ENCODE data around the gene ANKS3.
"Not testable (repeated sequence)": the region's sequence is repeated elsewhere in the genome, so short reads cannot be mapped to it uniquely, and the experiment has no call there.

ANKS3 gene

GRCh38 chr16:4745274-4745569 lies 11.2 kb upstream of the ANKS3 start:
- no peak overlapping the region for H3K4me3 Mint-ChIP-seq
- DNase-seq: no peak
- no peaks in the 10 kb centered on the region for H3K36me3 Mint-ChIP-seq (ENCODE audit: low read depth)
- no peaks in the 10 kb centered on the region for H3K9me3 Mint-ChIP-seq
- H3K27me3 Mint-ChIP-seq (ENCODE audit: low read depth, poor library complexity): peaks cover 7% of the 10 kb centered on the region
- peaks cover 15% of the 10 kb centered on the region for H3K4me1 Mint-ChIP-seq
- TF ChIP-seq CTCF (IDR thresholded peaks at IDR 0.05): no peak
- no peak overlapping the region for H3K27ac Mint-ChIP-seq

- no peak overlapping the region for H3K4me3 Mint-ChIP-seq
- no peak for DNase-seq
- TF ChIP-seq CTCF (IDR thresholded peaks at IDR 0.05): no peak
- H3K4me1 Mint-ChIP-seq: peaks cover 15% of the 10 kb centered on the region
- no peaks in the 10 kb centered on the region for H3K9me3 Mint-ChIP-seq
- peaks cover 7% of the 10 kb centered on the region for H3K27me3 Mint-ChIP-seq (ENCODE audit: low read depth, poor library complexity)
- H3K36me3 Mint-ChIP-seq (ENCODE audit: low read depth): no peaks in the 10 kb centered on the region
- no peak overlapping the region for H3K27ac Mint-ChIP-seq
Measured at GRCh38 chr16:4744555-4745273, 10.6 kb upstream of the ANKS3 start.

- peaks cover 7% of the 10 kb centered on the region for H3K27me3 Mint-ChIP-seq (ENCODE audit: low read depth, poor library complexity)
- H3K9me3 Mint-ChIP-seq: no peaks in the 10 kb centered on the region
- no peaks in the 10 kb centered on the region for H3K36me3 Mint-ChIP-seq (ENCODE audit: low read depth)
- no peak overlapping the region for H3K4me3 Mint-ChIP-seq
- no peak for TF ChIP-seq CTCF (IDR thresholded peaks at IDR 0.05)
- H3K4me1 Mint-ChIP-seq: peaks cover 15% of the 10 kb centered on the region
- no peak overlapping the region for H3K27ac Mint-ChIP-seq
- no peak for DNase-seq
Measured at GRCh38 chr16:4743226-4743878, 9.3 kb upstream of the ANKS3 start.

- H3K36me3 Mint-ChIP-seq (ENCODE audit: low read depth); H3K27ac Mint-ChIP-seq; H3K9me3 Mint-ChIP-seq; DNase-seq; H3K4me3 Mint-ChIP-seq: not testable (repeated sequence)
- peaks cover 20% of the 10 kb centered on the region for H3K27me3 Mint-ChIP-seq (ENCODE audit: low read depth, poor library complexity)
- H3K4me1 Mint-ChIP-seq: peaks cover 21% of the 10 kb centered on the region
Measured at GRCh38 chr16:4738370-4738769, 4.3 kb upstream of the ANKS3 start.

- H3K4me3 Mint-ChIP-seq: no peak overlapping the region
- H3K27ac Mint-ChIP-seq: no peak overlapping the region
- H3K27me3 Mint-ChIP-seq (ENCODE audit: low read depth, poor library complexity): peaks cover 17% of the 10 kb centered on the region
- no peaks in the 10 kb centered on the region for H3K9me3 Mint-ChIP-seq
- no peaks in the 10 kb centered on the region for H3K36me3 Mint-ChIP-seq (ENCODE audit: low read depth)
- TF ChIP-seq CTCF (IDR thresholded peaks at IDR 0.05): no peak
- peaks cover 25% of the 10 kb centered on the region for H3K4me1 Mint-ChIP-seq
- no peak for DNase-seq
Measured at GRCh38 chr16:4737545-4737944, 3.5 kb upstream of the ANKS3 start.

GRCh38 chr16:4736546-4736945 lies 2.5 kb upstream of the ANKS3 start:
- H3K4me3 Mint-ChIP-seq: peak overlapping the region; percentile 47
- peaks cover 16% of the 10 kb centered on the region for H3K27me3 Mint-ChIP-seq (ENCODE audit: low read depth, poor library complexity)
- no peaks in the 10 kb centered on the region for H3K36me3 Mint-ChIP-seq (ENCODE audit: low read depth)
- H3K27ac Mint-ChIP-seq: no peak overlapping the region
- DNase-seq: no peak
- peaks cover 27% of the 10 kb centered on the region for H3K4me1 Mint-ChIP-seq
- TF ChIP-seq CTCF (IDR thresholded peaks at IDR 0.05): no peak
- no peaks in the 10 kb centered on the region for H3K9me3 Mint-ChIP-seq
